GM19455 (cell line): Measurements from ENCODE around the gene MED9.
"Not testable (repeated sequence)": the region's sequence is repeated elsewhere in the genome, so short reads cannot be mapped to it uniquely, and the experiment has no call there.

Source experiments
- ATAC-seq: cut with Tn5 transposase; IDR thresholded peaks from one replicate; pipeline ENCODE4 v1.9.1; 2021; ENCODE audit not compliant: unreplicated experiment

Gene MED9, protein sequence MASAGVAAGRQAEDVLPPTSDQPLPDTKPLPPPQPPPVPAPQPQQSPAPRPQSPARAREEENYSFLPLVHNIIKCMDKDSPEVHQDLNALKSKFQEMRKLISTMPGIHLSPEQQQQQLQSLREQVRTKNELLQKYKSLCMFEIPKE

DNA sequence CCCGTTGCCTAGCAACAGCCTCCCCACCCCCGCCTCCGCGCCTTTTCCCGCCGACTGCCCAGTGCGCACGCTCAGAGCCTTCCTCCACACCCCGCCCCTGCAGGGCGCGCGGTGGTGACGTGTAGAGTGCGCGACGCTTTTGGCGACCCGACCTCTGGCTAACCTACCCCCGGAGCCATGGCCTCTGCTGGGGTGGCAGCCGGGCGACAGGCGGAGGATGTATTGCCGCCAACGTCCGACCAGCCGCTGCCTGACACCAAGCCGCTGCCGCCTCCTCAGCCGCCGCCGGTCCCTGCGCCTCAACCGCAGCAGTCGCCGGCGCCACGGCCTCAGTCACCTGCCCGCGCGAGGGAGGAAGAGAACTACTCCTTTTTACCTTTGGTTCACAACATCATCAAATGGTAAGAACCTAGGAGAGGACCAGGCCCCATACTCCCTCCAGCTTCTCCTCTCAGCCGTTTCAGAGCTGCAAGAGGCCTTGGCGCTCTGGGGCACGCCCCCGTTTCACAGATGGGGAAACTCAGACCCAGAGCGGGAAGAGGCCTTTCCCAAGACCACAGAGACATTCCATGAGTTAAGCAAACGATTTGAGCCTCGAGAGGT is at the start of gene MED9:
MED9 (plus strand) TSS at position 136 of the 603 bp plus-strand sequence; CDS start at position 178, 42 bp downstream.
- ATAC-seq = peak; percentile 61

DNA sequence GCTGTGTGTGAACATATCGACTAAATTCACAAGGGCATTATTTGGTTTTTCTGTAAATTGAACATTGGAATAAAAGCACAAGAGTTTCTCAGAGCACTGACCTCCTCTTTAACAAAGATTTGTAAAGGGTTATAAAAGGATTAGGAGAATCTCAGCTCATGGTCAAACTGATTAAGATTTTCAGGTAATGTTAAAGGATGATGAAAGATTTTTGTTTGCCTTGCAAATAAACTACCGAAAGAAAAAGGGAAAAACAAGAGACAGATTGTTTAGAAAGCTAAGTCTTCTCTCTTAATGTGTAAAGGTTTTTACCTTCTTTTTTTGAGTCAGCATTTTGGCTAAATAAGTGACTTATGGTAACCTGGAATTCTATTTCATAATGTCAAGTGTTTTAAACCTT is 47.6 kb upstream of the MED9 start:
- ATAC-seq = no peak

DNA sequence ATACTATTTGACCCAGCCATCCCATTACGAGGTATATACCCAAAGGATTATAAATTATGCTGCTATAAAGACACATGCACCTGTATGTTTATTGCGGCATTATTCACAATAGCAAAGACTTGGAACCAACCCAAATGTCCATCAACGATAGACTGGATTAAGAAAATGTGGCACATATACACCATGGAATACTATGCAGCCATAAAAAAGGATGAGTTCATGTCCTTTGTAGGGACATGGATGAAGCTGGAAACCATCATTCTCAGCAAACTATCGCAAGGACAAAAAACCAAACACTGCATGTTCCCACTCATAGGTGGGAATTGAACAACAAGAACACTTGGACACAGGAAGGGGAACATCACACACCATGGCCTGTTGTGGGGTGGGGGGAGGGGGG is 45.9 kb upstream of the MED9 start:
- ATAC-seq = not testable (repeated sequence)

DNA sequence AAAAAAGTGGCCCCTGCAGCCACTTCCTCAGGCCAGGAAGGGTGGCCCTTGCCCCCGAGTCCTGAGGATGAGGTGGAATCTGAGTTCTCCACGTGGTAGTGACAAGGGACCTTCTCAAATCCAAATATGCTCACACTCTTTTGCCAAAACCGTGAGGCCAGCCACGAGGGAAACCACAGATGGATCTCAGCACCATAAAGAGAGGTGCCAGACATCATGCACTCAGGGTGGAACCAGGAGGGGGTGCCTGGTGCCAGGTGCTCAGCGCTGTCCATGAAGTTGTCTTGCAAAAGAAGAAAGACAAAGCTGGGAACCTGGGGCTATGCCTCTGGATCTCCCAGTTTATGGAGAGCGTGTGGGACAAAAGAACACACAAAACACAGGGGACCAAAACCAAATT is 45.2 kb upstream of the MED9 start:
- no peak for ATAC-seq

DNA sequence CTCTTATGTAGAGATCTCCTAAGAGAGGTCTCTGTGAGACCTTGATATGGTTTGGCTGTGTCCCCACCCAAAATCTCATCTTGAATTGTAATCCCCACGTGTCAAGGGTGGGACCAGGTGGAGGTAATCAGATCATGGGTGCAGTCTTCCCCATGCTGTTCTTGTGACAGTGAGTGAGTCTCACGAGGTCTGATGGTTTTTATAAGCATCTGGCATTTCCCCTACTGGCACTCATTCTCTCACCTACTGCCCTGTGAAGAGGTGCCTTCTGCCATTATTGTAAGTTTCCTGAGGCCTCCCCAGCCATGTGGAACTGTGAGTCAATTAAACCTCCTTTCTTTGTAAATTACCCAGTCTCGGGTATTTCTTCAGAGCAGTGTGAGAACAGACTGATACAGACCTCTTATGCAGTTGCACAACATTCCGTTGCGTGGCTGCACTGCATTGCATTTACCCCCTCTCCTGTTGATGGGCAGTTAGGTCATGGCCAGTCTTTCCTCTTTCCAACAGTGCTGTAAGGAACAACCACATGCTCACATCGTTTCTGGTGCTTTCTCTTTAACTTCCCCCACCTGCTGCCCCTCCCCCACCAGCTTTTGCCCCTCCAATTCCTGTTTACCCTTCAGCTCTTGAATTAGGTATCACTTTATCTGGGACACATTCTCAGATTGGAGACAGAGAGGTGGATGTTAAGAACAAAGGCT is 43.6 kb upstream of the MED9 start:
- ATAC-seq = no peak

DNA sequence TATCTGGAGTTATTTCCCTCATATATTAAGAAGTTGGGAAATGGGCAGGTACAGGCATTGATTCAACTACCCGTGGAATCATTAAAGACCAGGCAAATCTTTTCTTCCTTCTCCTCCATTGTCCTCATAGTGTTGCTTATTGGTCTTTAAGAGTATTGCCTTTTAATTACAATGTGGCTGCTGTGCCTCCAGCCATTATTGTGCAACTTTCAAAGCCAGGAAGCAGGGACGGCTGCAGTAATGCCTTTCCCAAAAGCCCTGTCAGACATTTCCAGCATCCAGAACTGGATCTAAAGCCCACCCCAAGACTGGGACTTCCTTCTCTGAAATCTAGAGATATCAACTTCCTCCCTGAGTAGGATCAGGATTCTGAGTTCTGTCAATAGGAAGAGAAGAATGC is 42.3 kb upstream of the MED9 start:
- ATAC-seq = no peak

DNA sequence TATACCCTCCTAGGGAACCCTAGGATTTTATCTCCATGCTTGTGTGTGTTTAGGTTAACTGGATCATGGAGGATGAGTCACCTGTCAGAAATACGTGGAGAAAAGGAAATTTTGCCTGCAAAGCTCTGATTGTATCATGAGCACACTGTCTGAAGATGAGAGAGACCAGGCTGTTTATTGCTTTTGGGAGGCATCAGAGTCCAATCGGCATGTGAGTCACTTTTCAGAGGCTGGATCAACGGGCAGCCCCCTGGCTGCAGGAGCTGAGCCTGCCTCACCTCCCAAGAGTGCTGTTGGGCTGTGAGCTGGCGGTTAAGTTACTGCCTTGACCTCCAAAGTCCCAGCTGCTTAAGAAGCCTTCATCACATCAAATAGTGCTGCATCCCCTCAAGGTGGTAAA is 41.5 kb upstream of the MED9 start:
- ATAC-seq = no peak

DNA sequence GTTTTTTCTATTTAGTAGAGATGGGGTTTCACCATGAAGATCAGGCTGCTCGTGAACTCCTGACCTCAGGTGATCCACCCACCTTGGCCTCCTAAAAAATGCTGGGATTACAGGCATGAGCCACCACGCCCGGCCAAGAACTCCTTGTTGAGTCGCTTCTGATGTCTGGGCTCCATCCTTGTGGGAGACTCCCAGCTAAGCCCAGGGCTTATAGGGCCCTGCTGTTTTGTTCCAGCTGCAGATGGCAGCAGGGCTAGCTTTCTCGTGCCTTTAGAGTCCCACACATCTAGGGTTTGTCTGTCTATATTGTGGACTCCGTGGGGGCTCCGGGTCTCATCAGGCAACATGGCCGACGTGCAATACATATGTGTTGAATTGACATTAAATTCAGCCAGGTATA is 39.3 kb upstream of the MED9 start:
- no peak for ATAC-seq

DNA sequence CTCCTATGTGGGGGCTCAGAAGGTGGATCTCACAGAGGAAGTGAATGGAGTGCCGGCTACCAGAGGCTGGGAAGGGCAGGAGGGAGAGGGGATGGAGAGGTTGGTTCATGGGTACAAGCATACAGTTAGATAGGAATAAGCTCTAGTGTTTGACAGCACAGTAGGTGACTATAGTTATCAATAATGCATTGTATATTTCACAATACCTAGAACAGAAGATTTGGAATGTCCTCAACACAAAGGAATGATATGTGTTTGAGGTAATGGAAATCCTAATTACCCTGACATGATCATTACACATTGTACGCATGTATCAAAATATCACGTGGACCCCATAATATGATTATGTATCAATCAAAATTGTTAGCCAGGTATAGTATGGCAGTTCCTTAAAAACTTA is 38.9 kb upstream of the MED9 start:
- ATAC-seq = no peak

DNA sequence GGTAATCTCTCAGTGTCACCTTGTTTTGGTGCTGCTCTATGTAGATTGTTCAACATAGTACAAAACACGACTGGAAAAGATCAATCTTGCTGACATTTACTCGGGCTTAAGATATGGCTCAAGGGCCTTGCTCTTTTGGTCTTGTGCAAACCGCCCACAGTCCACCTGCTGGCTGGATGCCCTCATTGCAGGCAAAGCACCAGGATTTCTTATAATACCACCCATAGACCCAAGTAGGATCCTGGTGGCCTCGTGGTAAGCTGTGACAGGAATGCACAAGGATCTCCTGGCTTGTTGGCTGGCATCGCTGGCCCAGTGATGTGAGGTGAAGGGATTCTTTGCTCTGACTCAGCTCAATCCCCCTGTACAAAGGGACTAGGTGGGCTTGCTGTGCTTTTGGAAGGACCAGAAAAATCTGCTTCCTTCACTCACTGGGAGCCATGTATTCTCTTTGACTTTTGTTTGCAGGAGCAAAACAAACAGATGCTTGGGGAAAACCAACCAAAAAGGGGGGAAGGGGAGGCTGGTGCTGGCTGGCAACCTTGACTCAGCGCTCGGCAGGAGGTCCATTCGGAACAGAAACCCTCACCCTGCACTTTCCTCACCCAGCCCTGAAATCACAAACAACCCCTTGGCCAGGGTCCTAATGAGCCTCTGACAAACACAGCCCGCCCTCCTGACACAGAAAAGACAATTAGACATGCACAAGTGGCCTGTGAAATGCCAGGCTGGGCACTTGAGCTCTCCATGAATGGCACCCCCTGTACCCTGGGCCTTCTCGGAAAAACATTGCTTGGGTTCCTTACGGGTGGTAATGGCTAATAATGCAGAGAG is 36.6 kb upstream of the MED9 start:
- ATAC-seq = no peak

DNA sequence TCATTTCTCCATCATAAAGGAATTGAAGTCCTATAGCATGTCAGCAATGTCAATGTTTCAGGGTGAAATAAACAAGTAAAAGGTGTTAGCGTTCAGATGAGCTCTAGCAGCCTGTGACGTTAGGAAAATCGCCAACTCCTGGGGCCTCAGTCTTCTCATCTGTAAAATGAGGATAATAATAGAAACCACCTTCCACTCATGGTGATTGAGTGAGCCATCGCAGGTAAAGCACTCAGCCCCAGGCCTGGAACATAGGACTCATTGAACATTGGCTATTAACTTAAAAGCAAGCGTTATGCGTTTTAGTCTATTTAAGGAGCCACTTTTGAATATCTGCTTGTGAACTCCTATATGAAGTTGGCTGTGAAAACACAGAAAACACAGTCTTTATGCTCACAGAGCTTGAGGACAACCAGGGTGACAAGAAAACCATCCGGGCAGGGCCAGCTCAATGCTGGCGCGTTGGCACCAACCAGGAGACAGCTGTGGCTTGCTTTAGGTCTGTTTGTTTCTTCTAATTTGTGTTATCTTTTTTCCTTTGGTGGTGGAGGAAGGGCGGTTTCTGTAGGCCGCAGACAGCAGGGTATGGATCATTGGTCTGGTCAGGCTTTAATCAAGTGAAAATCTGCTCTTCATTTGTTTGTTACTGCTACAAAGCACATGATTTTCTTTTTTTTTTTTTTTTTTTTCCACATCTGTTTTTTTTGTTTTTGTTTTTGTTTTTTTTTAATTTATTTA is 35.7 kb upstream of the MED9 start:
- ATAC-seq = no peak

DNA sequence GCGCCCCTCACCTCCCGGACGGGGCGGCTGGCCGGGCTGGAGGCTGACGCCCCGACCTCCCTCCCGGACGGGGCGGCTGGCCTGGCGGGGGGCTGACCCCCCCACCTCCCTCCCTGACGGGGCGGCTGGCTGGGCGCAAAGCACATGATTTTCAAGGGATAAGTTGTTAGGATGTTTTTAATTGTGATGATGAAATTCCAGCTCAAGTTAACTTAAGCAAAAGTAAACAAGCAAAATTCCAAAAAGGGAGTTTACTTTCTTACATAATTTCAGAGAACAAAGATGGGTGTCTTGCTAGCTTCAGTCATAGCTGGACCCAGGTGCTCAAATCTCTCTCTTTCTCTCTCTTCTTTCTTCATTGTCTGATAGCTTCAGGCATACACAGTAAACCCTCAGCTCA is 33.6 kb upstream of the MED9 start:
- ATAC-seq = no peak

DNA sequence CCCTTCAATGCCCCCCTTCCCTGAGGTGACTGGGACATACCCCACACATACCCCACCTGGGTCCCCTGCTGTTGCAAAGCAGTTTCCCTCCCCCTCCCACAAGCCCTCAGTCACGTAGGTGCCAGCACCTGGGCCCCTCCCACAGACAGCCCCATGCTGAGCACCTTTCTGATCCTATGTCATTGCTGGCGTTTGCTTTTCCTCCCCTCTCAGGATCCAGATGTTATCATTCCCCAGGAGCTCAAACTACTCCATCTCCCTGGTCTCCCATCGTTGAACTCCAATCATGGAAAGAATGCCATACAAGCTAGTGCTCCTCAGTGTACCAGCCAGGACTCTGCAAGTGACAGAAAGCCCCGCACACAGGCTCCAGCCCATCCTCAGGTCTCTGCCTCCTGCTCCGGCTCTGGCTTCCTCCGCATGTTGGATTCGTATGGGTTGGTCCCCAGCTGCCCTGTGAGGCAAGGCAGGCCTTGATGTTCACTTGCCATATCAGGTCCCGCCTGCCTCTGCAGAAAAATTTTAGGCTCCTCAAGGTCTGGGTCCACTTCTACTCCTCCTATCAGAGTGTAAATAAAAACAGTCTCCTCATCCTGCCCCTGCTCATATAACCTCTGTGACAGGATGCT is 31.4 kb upstream of the MED9 start:
- no peak for ATAC-seq

DNA sequence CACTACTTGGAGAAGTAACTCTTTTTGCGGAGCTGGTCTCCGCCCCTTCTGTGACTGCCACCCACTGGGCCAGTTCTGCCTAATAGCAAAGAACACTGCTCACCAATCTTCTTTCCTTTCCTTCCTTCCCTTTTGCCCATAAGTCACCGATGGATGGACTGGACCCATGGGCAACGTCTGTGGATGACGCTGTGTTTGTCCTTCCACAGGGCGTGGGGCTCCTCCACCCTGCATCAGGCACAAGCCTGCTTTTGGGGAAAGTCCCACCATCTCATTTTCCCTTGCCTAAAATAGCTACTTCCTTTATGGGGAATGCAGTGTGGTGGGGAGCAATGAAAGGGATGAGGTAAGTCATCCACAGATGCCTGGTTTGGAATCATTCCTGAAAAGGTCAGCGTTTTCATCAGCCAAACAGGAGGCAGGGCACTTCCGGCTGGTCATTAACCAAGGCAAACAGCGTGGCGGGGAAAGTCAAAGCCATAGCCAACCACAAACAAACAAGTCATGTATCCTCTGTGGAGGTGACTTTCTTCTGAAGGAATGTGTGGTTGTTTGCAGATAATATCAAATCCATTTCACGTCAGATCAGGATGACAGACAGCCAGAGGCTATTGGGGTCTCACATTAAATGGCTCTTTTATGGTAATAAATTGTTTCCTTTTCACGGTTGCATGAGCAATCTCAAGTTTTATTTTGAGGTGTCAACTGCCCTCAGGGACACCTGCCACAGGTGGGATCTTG is 30.7 kb upstream of the MED9 start:
- ATAC-seq = no peak

DNA sequence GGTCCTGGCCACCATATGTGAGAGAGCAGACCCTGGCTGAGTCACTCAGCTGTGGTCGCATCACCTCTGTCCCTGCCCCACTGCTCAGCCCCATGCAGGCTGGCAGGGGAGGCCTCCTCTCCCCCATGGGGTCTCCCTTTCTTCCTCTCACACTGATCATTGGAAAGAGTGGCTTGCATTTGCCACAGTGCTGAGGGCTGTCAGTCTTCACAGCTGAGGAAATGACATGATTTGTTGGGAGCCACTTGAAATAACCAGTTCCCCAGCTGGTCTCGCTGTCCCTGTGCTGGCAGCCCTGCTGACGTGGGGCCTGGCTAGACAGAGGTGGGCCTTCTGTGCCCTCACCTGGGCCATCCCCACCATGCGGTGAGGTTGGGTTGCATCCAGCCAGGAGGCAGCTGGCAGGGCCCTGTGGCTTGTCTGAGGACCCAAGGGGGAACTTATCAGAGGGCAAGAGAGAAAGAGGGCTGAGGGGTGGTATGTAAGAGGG is 30.1 kb upstream of the MED9 start:
- no peak for ATAC-seq

DNA sequence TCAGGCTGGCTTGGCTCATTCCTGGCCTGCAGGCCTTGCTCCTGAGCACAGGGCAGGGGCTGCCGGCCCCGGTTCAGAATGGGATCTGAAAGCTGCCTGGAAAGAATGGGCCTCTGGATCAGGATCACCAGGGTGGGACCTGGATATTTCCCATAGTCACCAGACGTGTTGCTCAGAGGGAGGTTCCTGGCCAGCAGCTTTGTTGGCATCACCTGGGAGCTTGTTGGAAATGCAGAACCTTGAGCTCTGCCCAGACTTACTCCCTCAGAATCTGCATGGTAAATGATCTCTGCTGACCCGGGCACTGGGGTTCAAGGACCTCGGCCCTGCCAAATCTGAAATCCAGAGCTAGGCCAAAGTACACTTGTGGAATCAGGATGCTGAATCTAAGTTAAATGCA is 29.5 kb upstream of the MED9 start:
- no peak for ATAC-seq

DNA sequence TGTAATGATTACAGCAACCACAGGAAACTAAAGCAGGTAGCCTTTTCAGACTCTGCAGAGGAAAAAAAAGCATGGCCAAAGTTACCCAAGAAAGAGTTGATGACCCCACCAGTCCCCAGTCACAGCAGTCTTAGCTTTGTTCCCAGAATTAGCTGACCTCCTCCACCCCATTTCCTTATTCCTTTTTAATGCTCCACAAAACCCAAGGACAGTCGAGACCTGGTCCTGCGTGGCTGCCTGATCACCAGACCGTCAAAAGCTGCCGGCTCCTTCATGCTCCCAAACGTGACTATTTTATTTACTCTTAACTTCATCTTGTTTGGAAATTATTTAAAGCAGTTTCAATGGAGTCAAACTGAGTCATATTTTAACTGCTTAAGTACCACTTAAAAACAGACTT is 28.7 kb upstream of the MED9 start:
- ATAC-seq = no peak

DNA sequence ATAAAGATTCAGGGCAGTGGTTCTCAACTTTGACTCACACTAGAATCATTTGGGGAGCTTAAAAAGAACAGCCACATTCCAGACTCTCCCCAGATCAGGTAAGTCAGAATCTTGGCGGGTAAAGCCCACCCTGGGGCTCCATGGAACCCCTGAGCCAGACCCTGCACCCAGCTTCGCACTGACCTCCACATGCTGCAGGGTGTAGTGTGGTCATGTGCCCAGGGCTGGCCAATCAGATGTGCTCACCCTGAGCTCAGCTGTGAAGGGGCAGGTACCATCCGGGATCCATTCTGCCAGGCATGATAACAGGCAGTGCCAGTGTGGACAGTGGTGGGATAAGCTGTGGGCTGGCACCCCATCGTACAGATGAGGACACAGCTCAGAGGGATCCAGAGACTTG is 28.1 kb upstream of the MED9 start:
- no peak for ATAC-seq

DNA sequence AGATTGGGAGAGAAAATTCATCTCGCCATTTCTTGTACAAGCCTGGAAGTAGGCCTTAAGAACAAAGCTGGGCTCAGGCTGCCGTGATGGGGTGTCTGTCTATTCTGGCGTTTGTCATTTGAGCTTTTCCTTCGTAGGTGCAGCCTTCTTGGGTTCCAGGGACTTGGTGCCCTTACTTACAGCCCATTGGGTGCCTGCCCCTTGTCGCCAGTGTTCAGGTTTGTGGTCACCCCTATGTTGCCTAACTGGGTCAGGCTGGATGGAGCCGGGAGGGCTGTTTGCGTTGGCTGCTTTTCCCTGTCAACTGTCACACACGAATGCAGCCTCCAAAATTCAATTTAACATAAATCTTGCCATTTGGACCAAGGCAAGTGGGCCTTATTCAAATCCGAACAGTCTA is 23.7 kb upstream of the MED9 start:
- no peak for ATAC-seq

DNA sequence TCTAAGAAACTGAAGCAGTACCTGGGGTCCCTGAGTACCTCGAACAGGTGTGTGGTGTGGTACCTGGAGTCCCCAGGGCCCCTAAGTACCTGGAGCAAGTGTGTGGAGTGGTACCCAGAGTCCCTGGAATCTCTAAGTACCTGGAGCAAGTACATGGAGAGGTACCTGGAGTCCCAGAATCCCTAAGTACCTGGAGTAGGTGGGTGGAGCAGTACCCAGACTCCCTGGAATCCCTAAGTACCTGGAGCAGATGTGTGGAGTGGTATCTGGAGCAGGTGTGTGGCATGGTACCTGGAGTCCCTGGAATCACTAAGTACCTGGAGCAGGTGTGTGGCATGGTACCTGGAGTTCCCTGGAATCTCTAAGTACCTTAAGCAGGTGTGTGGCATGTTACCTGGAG is 22.5 kb upstream of the MED9 start:
- ATAC-seq = no peak
